Activated CD4-positive, CD25-positive, alpha-beta regulatory T cell treated with anti-CD3 and anti-CD28 coated beads, Interleukin-2, amount 50 U/mL, for 72 hours (primary cell): ENCODE data around the gene RFX3.

Source experiments
- DNase-seq: peaks from one replicate; pipeline ENCODE4 v3.0.0; 2021

The RFX3 gene

DNA sequence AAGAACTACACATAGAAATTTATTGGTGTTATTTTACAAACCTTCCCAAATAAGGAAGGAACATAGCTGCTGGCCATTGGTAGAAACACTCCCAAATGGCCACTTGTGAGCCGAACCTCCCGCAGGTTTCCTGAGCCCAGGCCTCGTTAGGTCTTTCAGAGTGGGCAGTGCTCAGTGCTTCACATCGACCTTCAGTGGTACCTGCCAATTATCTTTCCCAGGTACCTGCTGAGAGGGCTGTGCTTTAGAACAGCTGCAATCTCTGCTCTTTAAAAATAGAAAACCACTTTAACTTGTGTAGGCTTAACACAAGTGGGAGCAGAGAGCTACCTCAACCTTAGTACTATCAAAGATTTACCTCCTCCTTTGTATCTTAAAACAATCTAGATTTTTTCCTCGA, 334.1 kb downstream of the RFX3 start:
- DNase-seq, result no peak

DNA sequence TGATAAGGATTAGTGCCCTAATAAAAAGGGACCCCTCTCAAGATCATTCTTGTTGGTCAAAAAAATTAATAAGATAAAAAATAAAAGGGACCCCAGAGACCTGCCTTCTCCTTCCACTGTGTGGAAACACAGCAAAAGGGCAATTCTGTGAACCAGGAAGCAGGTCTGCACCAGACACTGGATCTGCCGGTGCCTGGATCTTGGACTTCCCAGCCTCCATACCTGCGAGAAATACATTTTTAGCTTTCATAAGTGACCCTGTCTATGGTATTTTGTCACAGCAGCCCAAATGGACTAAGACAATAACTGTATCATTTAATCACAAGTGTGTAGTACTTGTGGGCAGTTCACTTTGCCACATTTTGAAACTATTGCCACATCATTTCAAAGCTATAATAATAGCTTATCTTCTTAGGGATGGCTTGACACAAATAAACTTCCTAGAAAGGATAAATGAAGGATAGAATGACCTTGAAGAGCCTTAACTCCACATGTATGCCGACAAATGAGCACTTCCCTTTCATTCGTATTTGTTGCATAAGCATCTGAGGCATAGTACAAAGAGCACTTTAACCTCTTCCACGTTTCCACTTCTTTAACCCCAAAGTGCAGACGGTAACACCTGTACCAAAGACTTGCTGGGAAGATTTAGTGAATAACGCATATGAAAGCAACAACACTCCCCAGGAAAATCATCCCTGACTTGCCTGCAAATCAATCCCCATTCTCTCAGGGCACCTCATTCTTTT, 336.5 kb downstream of the RFX3 start:
- DNase-seq, result no peak

DNA sequence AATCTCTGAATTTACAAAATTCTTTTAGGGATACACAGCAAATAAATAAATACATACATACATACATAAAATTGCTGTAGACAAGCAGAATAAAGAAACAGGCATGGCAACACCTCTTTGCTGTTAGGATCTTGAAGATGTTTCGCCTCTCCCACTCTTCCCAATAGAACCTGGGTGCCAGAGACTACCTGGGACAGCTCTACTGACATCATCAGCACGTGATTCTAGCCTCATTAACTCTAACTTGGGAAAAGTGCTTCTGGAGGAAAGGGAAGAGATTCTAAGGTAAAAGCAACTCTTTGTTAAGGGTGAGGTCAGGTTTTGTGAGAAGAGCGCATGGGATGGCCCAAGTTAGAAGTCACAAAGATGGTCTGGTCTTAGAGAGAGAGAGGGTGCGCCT, 339.1 kb downstream of the RFX3 start:
- no peak for DNase-seq

DNA sequence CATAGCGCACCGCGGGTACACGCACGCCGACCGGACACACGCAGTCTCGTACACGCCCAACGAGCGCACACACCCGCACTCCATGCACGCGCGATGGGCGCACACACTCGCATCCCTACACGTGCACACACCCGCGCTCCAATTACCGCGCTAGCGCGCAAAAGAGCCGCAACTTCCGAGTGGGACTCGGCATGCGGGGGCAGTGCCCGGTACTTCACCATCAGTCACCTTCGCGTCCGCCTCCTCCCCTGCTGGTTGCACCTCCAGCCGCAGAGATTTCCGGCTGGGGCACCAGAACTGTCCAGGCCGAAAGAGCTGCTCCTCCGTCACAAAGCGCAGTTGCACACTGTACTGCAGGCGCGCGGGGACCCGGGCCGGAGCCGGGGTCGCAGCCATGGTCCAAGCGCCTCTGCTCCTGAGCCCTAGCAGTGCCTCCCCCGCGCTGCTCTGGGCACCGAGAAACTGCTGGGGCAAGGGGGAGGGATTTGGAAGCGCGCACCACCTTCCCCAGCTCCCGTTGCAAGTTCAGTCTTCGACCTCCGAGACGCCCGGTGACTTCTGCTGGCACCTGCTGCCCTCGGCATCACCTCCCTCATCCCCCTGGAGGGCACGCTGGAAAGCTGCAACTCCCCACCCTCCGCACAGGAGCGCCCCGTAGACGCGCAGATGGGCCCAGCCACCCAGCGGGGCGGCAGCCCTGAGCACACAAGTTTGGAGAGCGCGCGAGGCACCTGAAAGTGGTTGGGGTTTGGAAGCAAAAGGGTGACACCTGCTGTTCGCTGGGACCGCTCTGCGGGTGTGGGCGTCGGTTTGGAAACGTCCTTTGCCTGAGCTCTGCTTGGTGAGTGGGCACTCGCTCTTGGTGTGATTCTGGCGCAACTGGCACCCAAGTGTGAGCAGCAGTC, 344.5 kb downstream of the RFX3 start:
- DNase-seq, result peak; percentile 30

DNA sequence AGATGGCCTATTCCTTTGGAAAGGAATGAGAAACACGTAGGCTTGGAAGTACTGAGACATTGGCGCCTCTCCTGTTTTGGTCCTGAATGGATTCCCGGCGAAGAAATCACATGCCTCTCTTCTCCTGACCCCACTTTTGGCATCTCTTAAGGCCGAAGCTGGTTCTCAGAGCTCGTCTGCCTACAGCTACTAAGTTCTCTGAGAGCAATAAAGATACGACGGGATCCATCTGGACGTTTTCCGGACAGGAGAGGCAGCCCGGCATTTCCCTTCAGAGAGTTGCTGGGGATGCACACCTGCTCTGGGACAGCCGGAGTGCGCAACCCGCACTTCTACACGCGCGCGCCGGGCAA, 345.1 kb downstream of the RFX3 start:
- no peak for DNase-seq

DNA sequence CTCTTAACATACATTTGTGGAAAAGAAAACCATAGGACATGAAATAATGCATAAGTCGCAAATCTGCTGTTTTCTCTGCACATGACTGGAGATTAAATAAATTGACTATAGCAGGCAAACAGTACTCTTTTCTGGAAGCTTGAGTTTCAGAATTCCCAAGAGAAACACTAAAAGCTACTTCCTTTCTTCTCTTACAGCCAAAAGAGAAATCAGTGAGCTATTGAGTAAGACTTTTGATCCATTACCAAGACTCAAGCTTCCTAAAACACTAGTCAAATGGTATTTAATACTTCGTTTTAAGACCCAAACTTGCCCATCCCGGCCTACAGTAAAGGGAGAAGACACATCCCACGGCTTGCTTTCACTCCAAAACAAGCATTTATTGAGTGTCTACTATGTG, 346.1 kb downstream of the RFX3 start:
- DNase-seq, result no peak

DNA sequence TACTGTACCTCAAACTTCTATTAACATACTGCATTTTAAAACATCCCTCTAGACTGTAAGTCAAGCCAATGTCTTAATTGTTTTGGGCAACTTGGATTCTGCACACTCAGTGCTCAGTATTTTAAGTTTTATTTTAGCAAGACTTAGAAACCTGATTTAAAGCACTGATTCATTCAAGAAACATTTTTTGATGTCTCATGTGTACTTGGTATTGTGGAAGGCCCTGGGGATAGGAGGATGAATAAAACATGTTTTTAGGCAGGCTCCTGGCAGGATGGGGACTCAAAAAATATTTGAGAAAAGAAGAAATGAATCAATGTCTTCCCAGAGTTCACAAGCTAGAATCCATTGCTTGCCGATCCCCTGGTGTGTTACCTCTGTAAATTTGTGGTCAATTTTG, 347.9 kb downstream of the RFX3 start:
- DNase-seq, result no peak

DNA sequence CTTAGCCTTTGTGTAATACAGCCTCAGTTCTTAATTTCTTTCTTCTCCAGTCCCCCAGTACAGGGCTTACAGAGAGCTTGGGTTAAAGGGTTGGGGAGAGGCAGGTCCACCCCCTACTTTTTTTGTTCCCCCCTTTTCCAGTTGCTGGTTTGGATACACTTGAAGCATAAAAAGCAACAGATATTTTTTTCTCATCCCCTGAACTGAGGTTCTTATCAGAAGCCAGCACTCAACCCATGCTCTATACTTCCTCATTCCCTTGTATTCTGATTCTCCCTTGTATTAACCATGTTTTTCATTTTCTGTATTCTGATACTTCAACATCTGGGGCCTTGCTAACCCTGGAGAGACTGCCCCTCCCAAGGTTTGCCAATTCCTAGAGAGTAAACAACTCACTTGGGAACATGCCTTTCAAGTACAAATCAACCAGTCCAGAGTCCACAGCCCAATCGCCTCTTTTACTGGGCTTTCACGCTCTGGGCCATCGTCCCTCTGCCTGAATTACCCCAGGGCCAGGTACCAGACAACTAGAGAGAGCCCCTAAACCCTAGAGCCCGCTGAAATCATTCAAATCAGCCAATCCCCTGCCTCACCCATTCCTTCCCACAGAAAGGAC, 348.5 kb downstream of the RFX3 start:
- no peak for DNase-seq

DNA sequence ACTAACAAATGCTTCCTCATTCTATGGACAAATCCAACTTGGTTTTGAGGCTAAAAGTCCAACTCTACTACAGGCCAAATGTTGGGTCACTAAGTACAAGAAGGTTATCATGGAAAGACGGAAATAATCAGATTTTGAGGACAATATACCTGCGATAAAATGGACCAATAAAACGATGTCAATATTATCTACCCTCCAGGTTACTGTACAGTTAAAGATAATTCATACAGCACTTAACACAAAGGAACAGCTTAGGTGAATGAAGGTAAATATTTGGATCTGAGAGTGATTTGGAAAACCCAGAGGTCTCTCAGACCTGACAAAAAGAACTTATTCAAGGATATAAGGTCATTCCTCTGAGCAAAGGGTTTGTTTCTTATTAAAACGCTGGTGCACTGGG, 352.4 kb downstream of the RFX3 start:
- DNase-seq, result no peak

DNA sequence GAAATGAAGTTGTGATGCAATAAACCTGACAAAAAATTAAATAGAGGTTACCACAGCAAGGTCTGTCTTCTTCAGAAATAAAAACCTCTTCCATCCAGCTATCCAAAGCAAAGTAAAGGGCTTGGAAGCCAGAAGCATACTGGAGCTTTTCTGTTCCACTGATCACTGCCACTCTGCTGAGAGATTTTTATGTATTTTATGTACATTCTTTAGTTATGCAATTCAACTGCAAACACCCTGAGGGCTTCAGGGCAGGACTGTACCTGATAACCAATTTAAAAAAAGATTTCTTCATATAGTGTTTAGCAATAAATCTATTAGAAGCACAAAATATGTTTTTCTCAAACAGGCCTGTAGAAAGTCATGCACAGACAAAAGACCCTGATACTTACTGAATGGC, 355.0 kb downstream of the RFX3 start:
- no peak for DNase-seq
